Tongue (tissue), 2 donors: Measurements from ENCODE around the gene MIA2. TPM values are rescaled to one million over a fixed set of nuclear protein-coding genes. Genes with fewer than 3 reads are reported as not detected.
"Not testable (repeated sequence)": the region's sequence is repeated elsewhere in the genome, so short reads cannot be mapped to it uniquely, and the experiment has no call there.

Source experiments
- DNase-seq: peaks from one replicate; pipeline ENCODE4 v3.0.0-alpha.2; 2015
- total RNA-seq: library from RNA; depleted of rRNA; stranded (reverse); fragments of >200 nt; gene quantifications from one replicate; pipeline ENCODE4 v1.2.3, GENCODE V29; 2014

The MIA2 gene
- total RNA-seq, 1 donor from 2014 or later = 46.9 TPM

- peak; percentile 15 for DNase-seq
Observed at GRCh38 chr14:39231751-39232553, 1.8 kb upstream of the MIA2 start.

GRCh38 chr14:39232554-39233415 lies 930 bp upstream of the MIA2 start:
- no peak for DNase-seq

- DNase-seq = not testable (repeated sequence)
Observed at GRCh38 chr14:39234986-39235385, 1.3 kb downstream of the MIA2 start.

- not testable (repeated sequence) for DNase-seq
Observed at GRCh38 chr14:39235466-39235865, 1.8 kb downstream of the MIA2 start.

- DNase-seq = no peak
Observed at GRCh38 chr14:39240769-39241168, 7.1 kb downstream of the MIA2 start.

- no peak for DNase-seq
Observed at GRCh38 chr14:39241637-39242036, 7.9 kb downstream of the MIA2 start.

GRCh38 chr14:39243831-39244230 lies 10.1 kb downstream of the MIA2 start:
- DNase-seq = no peak

- no peak for DNase-seq
Observed at GRCh38 chr14:39246618-39247017, 12.9 kb downstream of the MIA2 start.

- DNase-seq = no peak
Observed at GRCh38 chr14:39247256-39247655, 13.5 kb downstream of the MIA2 start.

GRCh38 chr14:39251547-39251946 lies 17.8 kb downstream of the MIA2 start:
- no peak for DNase-seq

- not testable (repeated sequence) for DNase-seq
Observed at GRCh38 chr14:39257388-39257787, 23.7 kb downstream of the MIA2 start.

GRCh38 chr14:39258782-39259545 lies 25.2 kb downstream of the MIA2 start:
- no peak for DNase-seq

- not testable (repeated sequence) for DNase-seq
Observed at GRCh38 chr14:39260161-39260560, 26.4 kb downstream of the MIA2 start.

- DNase-seq = not testable (repeated sequence)
Observed at GRCh38 chr14:39262214-39262613, 28.5 kb downstream of the MIA2 start.

- no peak for DNase-seq
Observed at GRCh38 chr14:39264057-39264456, 30.3 kb downstream of the MIA2 start.

- DNase-seq = no peak
Observed at GRCh38 chr14:39264558-39264957, 30.8 kb downstream of the MIA2 start.

- DNase-seq = peak; percentile 40
Observed at GRCh38 chr14:39265033-39265432, 31.3 kb downstream of the MIA2 start.

- DNase-seq = no peak
Observed at GRCh38 chr14:39265806-39266524, 32.2 kb downstream of the MIA2 start.

- DNase-seq = no peak
Observed at GRCh38 chr14:39266525-39266870, 32.8 kb downstream of the MIA2 start.

- peak; percentile 94 for DNase-seq
Observed at GRCh38 chr14:39266871-39267607, 33.3 kb downstream of the MIA2 start.

- DNase-seq = no peak
Observed at GRCh38 chr14:39267608-39268005, 33.9 kb downstream of the MIA2 start.
